Measurements from ENCODE around the gene ASB15. TPM values are rescaled to one million over a fixed set of nuclear protein-coding genes. Genes with fewer than 3 reads are reported as not detected.

Gene ASB15
- total RNA-seq, 2 experiments from 2014 or later = not detected

Other genes with a start within 250 kb of the ASB15 start
- not detected for gene IQUB, start 67.2 kb upstream of the ASB15 start, total RNA-seq
- 10 to 100 TPM; 51.7 to 56.1 TPM for gene NDUFA5, start 44.0 kb upstream of the ASB15 start, total RNA-seq
- not detected for gene LMOD2, start 54.0 kb downstream of the ASB15 start, total RNA-seq
- 10 to 100 TPM; 11.8 to 12.0 TPM for gene WASL, start 147.2 kb downstream of the ASB15 start, total RNA-seq
- not detected for gene HYAL4, start 243.3 kb downstream of the ASB15 start, total RNA-seq